GM12878 (cell line): ENCODE results near the gene PLEKHH1. TPM values are rescaled to one million over a fixed set of nuclear protein-coding genes. Genes with fewer than 3 reads are reported as not detected.

Source experiments
- ATAC-seq: fragments of 200-7000 bp; cut with Tn5 transposase; 3 replicates; pipeline ENCODE4 v1.9.1; 2020; ENCODE audit warnings: mild to moderate bottlenecking, moderate library complexity
- BruUV-seq: library from RNA; stranded (reverse); fragments of 400-500 nt; replicated peaks from 2 replicates; lab custom pipeline; 2021; lab: Mats Ljungman, UMichigan
- CTCF ChIA-PET: fragments of 300-600 bp; sonication (Branson Sonifier 250); formaldehyde crosslinking; extraction: SDS; loops from one replicate; lab custom pipeline; 2021; ENCODE audit warnings: inconsistent platforms; lab: Yijun Ruan, JAX
- POLR2A ChIA-PET: fragments of 350-600 bp; formaldehyde crosslinking; extraction: SDS; loops from one replicate; lab custom pipeline; 2021; ENCODE audit warnings: inconsistent platforms; lab: Charles Lee
- RAD21 ChIA-PET: fragments of 300-600 bp; sonication (Branson Sonifier 250); formaldehyde crosslinking; loops from one replicate; lab custom pipeline; 2023; ENCODE audit warnings: antibody characterized with exemption; ENCODE audit not compliant: unreplicated experiment; lab: Charles Lee
- SMC1A ChIA-PET: fragments of 300-600 bp; sonication (Branson Sonifier 250); formaldehyde crosslinking; loops from one replicate; lab custom pipeline; 2023; ENCODE audit not compliant: unreplicated experiment, uncharacterized antibody; lab: Charles Lee
- DNase-seq: peaks from one replicate; pipeline ENCODE4 v3.0.0-alpha.2; 2011; ENCODE audit warnings: low read depth, low spot score
- FAIRE-seq: peaks from 3 replicates; lab custom pipeline; 2011; peaks lifted over from hg19 to GRCh38; lab: Jason Lieb, UNC
- H2AFZ ChIP-seq: 2 replicates; pipeline ENCODE4 v1.6.0; 2011; ENCODE audit warnings: low read depth, low read length, control low read depth; ENCODE audit not compliant: control insufficient read depth
- H3K27ac ChIP-seq: 2 replicates; pipeline ENCODE4 v1.5.1; 2011; ENCODE audit warnings: control low read depth; ENCODE audit not compliant: control insufficient read depth, insufficient read depth
- H3K27me3 ChIP-seq, 2 experiments: replicated peaks in 1 of 2; 2 replicates each; pipeline versions ENCODE4 v1.6.0 to v1.6.1; 2011; ENCODE audit warnings: low read length in 1 of 2; ENCODE audit not compliant: control insufficient read depth in 2 of 2, insufficient read depth in 2 of 2
- H3K36me3 ChIP-seq, 2 experiments: 2 replicates each; pipeline ENCODE4 v1.5.1; 2011; ENCODE audit warnings: low read length in 1 of 2; ENCODE audit not compliant: control insufficient read depth in 2 of 2, insufficient read depth in 2 of 2
- H3K4me1 ChIP-seq: 2 replicates; pipeline ENCODE4 v1.6.1; 2011; ENCODE audit warnings: mild to moderate bottlenecking, low read length, moderate library complexity, mixed read lengths; ENCODE audit not compliant: control insufficient read depth, insufficient read depth
- H3K4me2 ChIP-seq: 2 replicates; pipeline ENCODE4 v1.6.0; 2011; ENCODE audit warnings: control low read depth; ENCODE audit not compliant: control insufficient read depth, insufficient read depth
- H3K4me3 ChIP-seq: fragments of 200-600 bp; sonication (generic); 2 replicates; pipeline ENCODE4 v1.5.1; 2016
- H3K79me2 ChIP-seq: 2 replicates; pipeline ENCODE4 v1.6.0; 2011; ENCODE audit warnings: low read length; ENCODE audit not compliant: control insufficient read depth, insufficient read depth
- H3K9ac ChIP-seq: 2 replicates; pipeline ENCODE4 v1.8.0; 2011; ENCODE audit warnings: low read length, control low read depth, mixed read lengths; ENCODE audit not compliant: control insufficient read depth, insufficient read depth
- H3K9me3 ChIP-seq: replicated peaks from 3 replicates; pipeline ENCODE4 v1.5.1; 2011; ENCODE audit warnings: mild to moderate bottlenecking, low read length; ENCODE audit not compliant: control insufficient read depth, insufficient read depth
- H4K20me1 ChIP-seq: 2 replicates; pipeline ENCODE4 v1.6.0; 2011; ENCODE audit not compliant: control insufficient read depth, insufficient read depth
- HSF1 ChIP-seq: fragments of 150-350 bp; IDR thresholded peaks from 2 replicates; pipeline ENCODE4 v1.6.1; 2014; ENCODE audit warnings: mild to moderate bottlenecking, low read depth, low read length
- NFYB ChIP-seq: IDR thresholded peaks from 2 replicates; pipeline ENCODE4 v1.6.1; 2011; ENCODE audit warnings: low read depth, mild to moderate bottlenecking, low read length, improper control_type of control experiment, moderate library complexity; ENCODE audit not compliant: insufficient read depth
- NR2F1 ChIP-seq: fragments of 450-650 bp; conservative IDR thresholded peaks from 2 replicates; pipeline ENCODE4 v1.6.1; 2017; ENCODE audit warnings: mild to moderate bottlenecking
- SIN3A ChIP-seq: IDR thresholded peaks from 2 replicates; pipeline ENCODE4 v1.6.1; 2012; ENCODE audit warnings: low read depth, low read length, improper control_type of control experiment
- SMC3 ChIP-seq: IDR thresholded peaks from 2 replicates; pipeline ENCODE4 v1.6.1; 2011; ENCODE audit warnings: low read length, improper control_type of control experiment, borderline replicate concordance
- ZNF274 ChIP-seq: IDR thresholded peaks from one replicate; pipeline ENCODE4 v1.8.0; 2011; ENCODE audit not compliant: insufficient read length, insufficient read depth
- WGBS: methylation state at CpG from one replicate; pipeline ENCODE4 v1.1.6; 2016; ENCODE audit warnings: low lambda C conversion rate; ENCODE audit not compliant: insufficient replicate concordance, insufficient coverage; ENCODE audit errors: missing lambda C conversion rate; 5-methylcytosine and 5-hydroxymethylcytosine counted together
- in situ Hi-C: fragments of 300-500 bp; cut with MboI; formaldehyde crosslinking; loops from 9 replicates; pipeline ENCODE4 v1.14.3; 2018; ENCODE audit warnings: mixed read lengths
- intact Hi-C: fragments of 100-400 bp; cut with micrococcal nuclease; formaldehyde crosslinking; loops from one replicate; pipeline ENCODE4 v1.14.2; 2022; ENCODE audit not compliant: unreplicated experiment
- polyA plus RNA-seq, 11 experiments: library from polyadenylated mRNA; depleted of rRNA in 4 of 11; unstranded in 6 of 11; stranded (reverse) in 5 of 11; fragments of >200 nt; fragmentation: Nextera tagmentation in 4 of 11; fragmentation: Illumina TruSeq in 1 of 11; extraction: Ambion mirVana in 4 of 11; extraction: Trizol in 1 of 11; gene quantifications; 1 replicate in 1 of 11; 2 replicates in 10 of 11; pipeline versions ENCODE4 v1.2.1 to v1.2.3, GENCODE V29; 2011 to 2016; ENCODE audit warnings: inconsistent platforms in 2 of 11, missing spikeins in 2 of 11, low read depth in 1 of 11
- total RNA-seq, 4 experiments: library from RNA; depleted of rRNA in 3 of 4; stranded (reverse); fragments of >200 nt in 3 of 4; fragmentation: Illumina TruSeq in 1 of 4; extraction: Trizol in 1 of 4; gene quantifications; 2 replicates each; pipeline versions ENCODE4 v1.2.1 to v1.2.3, GENCODE V29; 2013 to 2021
- TF ChIP-seq, protein P1 (sequence below): IDR thresholded peaks from 2 replicates; pipeline ENCODE4 v1.6.1; 2011; ENCODE audit warnings: borderline replicate concordance, low read depth, mild to moderate bottlenecking, moderate library complexity, mixed read lengths, low read length; ENCODE audit not compliant: insufficient read depth; ENCODE audit errors: extremely low read length

The PLEKHH1 gene
- total and polyA plus RNA-seq, 10 of the 15 experiments (the other 5 are each of a cell fraction or from before 2014, with no cell fraction given): 0.11 to 0.95 (median 0.41) TPM

DNA sequence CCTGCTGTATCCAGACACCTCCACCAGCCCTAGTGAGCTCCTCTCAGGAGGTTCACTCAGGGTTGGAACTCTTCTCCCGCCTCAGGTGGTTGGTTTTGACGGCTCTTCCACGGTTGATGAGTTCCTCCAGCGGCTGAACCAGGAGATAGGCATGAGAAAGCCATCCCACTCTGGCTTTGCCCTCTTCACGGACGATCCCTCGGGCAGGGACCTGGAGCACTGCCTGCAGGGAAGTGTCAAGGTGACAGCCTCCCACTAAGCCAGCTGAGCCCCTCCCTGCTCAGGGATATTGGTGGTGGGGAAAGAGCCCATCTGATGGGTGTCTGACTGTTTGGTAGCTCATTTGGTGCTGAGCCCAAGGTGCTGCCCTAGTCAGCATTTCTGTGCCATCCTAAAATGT lies 46.5 kb downstream of the PLEKHH1 start:
- H3K27me3 ChIP-seq: no peaks in the 10 kb centered on the region
- ChIA-PET POLR2A (no interaction called here), SMC1A (interaction anchor here (1.0 to 12.1 kb wide), 4 partner anchors 38 to 152 kb away, joined by 4 to 206 read pairs (median 6); partner anchors contain the start of gene RDH12), RAD21 (interaction anchor here (1.2 to 11.1 kb wide), 4 partner anchors 86 to 153 kb away, joined by 3 to 153 read pairs (median 59); partner anchors contain the start of gene RDH12), CTCF (interaction anchor here (1.0 to 27.6 kb wide), 7 partner anchors 9 to 156 kb away, joined by 3 to 583 read pairs (median 8); partner anchors contain the start of gene RDH12)
- TF ChIP-seq SIN3A: no peak
- TF ChIP-seq, protein P1, sequence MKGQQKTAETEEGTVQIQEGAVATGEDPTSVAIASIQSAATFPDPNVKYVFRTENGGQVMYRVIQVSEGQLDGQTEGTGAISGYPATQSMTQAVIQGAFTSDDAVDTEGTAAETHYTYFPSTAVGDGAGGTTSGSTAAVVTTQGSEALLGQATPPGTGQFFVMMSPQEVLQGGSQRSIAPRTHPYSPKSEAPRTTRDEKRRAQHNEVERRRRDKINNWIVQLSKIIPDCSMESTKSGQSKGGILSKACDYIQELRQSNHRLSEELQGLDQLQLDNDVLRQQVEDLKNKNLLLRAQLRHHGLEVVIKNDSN: no peak
- no peak for TF ChIP-seq NFYB
- TF ChIP-seq HSF1: no peak
- TF ChIP-seq ZNF274: no peak
- TF ChIP-seq SMC3: no peak
- no peak for TF ChIP-seq NR2F1
- ATAC-seq (no peak), DNase-seq (no peak), FAIRE-seq (no peak)
- H3K4me3 ChIP-seq: no peak overlapping the region
- BruUV-seq: no TSS peak
- H3K9me3 ChIP-seq: no peaks in the 10 kb centered on the region
- WGBS: 56% methylated on average over 7 of the region's 7 CpGs
- no peaks in the 10 kb centered on the region for H3K79me2 ChIP-seq
- no peaks in the 10 kb centered on the region for H3K4me1 ChIP-seq
- intact Hi-C loops (no loop called here), in situ Hi-C loops (loop anchor here (5.0 to 10.0 kb wide), 2 partner anchors 88 to 125 kb away; partner anchors contain the start of gene RDH12)
- peaks cover 2% of the 10 kb centered on the region; the same call in 1 of the 2 replicates for H4K20me1 ChIP-seq
- no peak overlapping the region for H3K4me2 ChIP-seq
- no peak overlapping the region for H2AFZ ChIP-seq
- no peaks in the 10 kb centered on the region for H3K36me3 ChIP-seq
- no peak overlapping the region for H3K9ac ChIP-seq
- no peak overlapping the region for H3K27ac ChIP-seq
